22Rv1 (cell line): Measurements from ENCODE around the gene RTL1.

Experiments
- CTCF ChIP-seq: fragments of 450-650 bp; IDR thresholded peaks from 2 replicates; pipeline ENCODE4 v1.5.1; 2017; ENCODE audit warnings: mild to moderate bottlenecking
- ZFX ChIP-seq: fragments of 450-650 bp; IDR thresholded peaks from 2 replicates; pipeline ENCODE4 v1.6.1; 2017; ENCODE audit warnings: antibody characterized with exemption, borderline replicate concordance

- TF ChIP-seq CTCF (no peak), ZFX (no peak)
Observed at GRCh38 chr14:100892496-100893227, 10.9 kb downstream of the RTL1 start.
